Superior temporal gyrus (tissue), 1 donor: ENCODE data around the gene DNAJA3.
A peak's percentile ranks its signal among the peaks of the same experiment; 100 is the strongest.

Experiments
- DNase-seq: peaks from one replicate; pipeline ENCODE4 v3.0.0-alpha.2; 2016; ENCODE audit errors: extremely low spot score

Gene DNAJA3

DNA sequence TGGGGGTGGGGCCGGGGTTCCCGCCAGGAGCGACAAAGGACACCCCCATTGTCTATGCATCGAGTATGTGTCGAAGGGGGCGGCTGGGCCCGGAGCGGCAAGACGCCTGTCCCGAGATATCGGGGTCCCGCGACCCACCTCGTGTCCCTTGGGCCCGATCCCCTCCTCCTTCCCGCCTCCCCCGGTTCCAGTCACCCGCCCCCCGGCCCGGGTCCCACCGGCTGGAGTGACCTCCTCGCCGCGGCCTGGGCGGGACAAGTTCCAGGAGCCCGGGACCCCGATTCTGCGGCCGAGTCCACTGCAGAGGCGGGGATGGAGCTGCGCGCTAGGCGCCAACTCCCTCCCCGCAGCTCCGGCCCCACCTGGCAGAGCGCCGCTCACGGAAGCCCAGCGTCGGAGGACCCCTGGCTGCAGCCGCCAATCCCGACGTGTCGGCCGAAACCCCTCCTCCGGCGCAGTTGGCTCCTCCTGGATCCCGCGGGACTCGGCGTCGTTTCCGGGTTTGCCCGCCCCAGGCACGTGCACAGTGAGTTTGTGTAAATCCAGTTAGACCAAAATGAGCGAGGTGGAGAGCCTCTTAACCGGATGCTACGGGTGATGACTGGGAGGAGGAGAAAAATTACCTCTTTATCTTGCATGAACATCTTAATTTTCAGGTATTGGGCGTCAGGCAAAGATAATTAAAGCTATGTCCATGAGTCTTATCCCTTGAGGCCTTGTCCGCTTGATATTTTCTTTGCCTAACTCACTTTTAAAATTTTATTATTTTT is 48.7 kb downstream of the DNAJA3 start, which contains the start of gene NMRAL1:
Gene NMRAL1, minus strand, starts transcription at position 434 of the 770 bp plus-strand sequence. CDS start 493 bp downstream, outside the sequence.
- DNase-seq = peak; percentile 83

DNA sequence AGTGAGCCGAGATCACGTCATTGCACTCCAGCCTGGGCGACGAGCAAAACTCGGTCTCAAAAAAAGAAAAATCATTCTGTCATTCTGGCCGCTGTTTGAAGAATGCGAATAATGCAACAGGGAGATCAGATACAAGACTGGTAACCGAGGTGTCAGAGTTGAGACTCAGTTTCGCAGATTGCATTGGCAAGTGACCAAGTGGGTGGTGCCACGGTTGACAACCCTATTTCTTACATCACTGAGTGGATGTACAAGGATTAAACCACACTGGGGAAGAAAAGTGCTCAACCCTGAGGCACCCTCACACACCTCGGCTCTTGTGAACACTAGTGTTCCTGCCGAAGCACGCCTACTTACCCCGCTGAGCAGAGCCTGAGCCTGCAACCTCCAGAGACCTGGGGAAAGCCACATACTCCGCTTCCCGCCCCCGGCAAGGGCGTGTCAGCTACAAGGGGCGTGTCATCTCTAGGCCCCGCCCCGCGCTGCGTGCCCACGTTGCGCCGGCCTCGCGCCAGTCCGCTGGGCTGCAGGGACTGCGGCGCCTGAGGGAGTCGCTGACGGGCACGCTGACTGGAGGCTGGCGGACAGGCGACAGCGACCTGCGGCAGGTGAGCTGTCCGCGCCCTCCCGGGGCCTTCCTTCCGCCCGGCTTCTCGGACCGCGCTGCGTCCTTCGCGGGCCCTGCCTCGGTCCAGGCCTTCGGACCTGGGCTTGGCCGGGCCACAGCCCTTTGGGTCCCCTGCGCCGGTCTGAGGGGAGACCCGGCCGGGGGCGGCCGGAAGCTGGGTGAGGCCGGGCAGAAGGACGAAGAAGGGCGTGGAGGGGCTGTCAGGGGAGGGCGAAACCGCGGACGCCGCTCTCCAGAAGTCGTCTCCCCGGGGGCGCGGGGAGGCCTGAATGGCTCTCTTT is 50.5 kb downstream of the DNAJA3 start, which contains the start of gene HMOX2:
Gene HMOX2, plus strand, starts transcription at position 519 of the 909 bp plus-strand sequence. CDS start 29,127 bp downstream, outside the sequence.
- DNase-seq = peak; percentile 93

DNA sequence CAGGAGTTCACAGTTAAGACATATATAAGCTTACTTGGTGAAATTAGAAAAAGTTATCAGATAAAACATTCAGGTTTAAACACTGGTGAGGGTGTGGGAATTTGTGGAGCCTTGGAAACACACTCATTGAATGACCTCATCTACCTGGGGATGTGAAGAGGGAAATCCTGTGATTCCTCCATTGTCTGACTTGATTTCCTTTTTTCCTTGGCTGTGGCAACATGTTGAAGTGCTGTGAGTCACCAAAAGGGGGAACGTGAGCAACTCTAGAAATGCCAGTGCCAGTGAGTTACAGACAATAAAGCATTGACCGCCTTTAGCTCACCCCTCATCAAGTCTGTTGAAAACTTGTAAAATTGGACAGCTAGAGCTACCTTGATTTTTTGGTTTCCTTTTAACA is 52.3 kb downstream of the DNAJA3 start:
- DNase-seq = no peak

DNA sequence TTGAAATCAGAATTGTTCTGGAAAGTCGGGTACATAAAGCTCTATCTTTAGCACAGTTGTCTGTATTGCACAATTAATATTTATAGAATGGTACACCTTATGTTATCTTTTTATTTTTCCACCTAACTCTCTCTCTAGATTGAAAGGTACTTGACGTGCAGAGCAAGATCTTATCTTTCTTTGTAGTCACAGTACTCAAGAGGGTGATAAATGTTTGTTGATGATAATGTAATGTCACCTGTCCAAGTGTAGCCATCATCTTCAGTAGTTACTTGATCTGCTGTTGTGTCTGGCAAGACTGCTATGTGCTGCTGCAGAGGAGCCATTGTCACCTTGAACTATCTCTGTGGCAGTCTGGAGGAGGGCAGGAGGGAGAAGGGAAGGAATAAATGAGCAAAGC is 55.9 kb downstream of the DNAJA3 start:
- no peak for DNase-seq

DNA sequence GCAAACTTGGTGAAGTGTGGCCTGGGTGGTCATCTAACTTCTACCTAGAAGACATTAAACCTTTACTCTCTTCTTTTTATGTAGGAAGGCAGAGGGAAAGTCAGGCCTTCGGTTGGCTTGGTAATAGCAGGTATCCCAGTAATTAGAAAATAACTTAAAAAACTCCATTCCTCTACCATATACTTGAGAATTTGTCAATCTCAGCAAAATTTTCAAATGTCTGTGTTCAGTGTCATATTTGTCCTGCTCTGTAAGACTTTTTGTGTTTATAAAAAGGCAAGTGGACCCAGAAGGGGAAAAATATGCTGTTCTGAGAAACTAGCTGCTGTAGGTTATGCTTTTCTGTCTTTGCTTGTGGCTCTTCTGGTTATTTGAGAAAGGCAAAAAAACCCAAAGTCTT is 56.3 kb downstream of the DNAJA3 start:
- DNase-seq = no peak

DNA sequence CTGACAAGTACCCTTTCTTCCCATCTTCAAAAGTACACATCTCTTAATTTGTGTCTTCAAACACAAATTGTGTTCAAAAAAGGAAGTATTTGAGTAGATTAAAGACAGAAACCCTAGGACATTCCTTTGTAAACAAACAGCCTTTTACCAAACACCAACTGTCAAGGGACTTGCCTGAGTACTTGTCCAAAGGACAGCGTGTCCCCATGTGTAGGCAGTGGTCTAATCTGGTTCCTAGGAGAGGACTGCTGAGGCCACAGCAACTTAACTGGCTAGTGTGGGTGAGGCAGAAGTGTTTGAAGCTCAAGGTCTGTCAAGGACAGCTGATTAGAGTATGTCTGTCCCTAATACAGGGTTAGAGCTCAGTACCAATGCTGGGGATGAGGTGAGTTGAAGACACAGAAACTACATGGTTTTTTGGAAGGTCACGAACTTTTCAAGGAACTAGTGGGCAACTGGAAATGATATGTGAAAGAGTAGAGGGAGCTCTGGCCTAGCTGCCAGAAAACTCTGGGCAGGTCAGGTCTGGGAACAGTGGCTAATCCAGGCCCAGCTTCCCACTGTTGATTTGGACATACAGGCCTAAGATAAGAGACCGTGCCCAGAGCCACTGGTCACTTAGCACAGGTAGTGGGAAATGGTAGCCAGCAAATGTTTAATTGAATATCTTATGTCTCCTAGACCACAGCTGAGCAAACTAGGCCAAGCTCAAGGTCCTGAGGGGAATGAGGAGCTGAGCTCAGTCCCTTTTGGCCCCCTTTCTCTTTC is 60.6 kb downstream of the DNAJA3 start:
- DNase-seq = no peak

DNA sequence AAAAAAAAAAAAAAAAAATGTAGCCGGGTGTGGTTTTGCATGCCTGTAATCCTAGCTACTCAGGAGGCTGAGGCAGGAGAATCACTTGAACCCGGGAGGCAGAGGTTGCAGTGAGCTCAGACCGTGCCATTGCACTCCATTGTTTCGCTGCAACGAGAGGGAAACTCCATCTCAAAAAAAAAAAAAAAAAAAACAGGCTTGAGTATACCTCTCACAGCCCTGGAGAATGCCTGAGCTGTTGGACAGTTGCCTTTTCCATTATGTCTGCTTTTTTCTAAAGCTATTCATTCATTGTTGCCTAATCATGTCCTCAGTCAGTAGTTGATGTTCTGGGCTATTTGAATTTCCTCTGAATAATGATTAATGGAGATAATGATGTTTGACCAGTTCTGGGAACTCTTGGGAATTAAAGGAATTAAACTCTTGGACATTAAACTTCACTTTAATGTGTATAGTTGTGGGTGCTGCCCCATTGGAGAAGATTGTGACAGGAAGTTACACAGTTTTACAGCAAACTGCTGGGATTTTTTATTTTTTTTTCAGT is 62.4 kb downstream of the DNAJA3 start:
- DNase-seq = no peak

DNA sequence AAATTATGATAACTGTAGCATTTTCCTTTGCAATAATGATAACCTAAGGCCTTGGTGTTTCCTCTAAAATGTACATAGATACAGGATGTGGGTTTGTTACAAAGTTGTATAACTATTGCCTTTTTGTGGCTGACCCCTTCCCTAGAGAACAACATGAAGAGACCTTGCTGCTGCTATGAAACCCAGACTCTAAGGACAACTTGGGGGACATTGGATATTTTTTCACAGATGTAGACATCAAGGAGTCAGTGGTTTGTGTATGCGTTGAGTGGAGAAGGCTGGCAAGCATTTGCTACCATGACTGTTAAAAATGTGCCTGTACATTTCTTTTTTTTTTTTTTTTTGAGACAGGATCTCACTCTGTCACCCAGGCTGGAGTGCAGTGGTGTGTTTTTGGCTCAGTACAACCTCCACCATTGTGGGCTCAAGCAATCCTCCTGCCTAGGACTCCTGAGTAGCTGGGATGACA is 62.9 kb downstream of the DNAJA3 start:
- no peak for DNase-seq

DNA sequence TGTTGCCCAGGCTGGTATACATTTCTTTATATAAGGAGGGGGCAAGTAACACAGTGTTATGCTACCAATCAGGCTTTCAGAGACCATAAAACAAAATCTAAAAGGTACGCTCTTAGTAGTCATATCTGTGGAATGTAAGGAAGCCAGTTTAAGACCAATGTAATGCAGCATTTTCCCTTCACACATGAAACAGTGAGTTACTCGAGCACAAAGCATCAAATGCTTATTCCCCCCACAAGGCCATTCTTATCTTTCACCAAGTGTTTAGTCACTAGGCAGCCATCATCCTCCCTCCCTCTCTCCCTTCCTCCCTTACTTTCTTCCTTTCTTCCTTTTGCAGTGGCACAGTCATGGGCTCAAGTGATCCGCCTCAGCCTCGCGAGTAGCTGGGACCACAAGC is 63.4 kb downstream of the DNAJA3 start:
- DNase-seq = no peak

DNA sequence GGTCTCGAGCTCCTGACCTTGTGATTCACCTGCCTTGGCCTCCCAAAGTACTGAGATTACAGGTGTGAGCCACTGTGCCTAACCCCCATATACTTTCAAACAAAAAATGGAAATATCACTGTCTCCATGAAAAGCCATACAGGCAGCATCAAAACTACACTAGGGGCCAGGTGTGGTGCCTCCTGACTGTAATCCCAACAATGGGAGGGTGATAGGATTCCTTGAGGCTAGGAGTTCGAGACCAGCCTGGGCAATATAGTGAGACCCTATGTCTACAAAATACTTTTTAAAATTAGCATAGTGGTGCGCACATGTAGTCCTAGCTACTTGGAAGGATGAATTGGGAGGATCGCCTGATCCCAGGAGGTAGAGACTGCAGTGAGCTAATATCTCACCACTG is 66.2 kb downstream of the DNAJA3 start:
- no peak for DNase-seq

DNA sequence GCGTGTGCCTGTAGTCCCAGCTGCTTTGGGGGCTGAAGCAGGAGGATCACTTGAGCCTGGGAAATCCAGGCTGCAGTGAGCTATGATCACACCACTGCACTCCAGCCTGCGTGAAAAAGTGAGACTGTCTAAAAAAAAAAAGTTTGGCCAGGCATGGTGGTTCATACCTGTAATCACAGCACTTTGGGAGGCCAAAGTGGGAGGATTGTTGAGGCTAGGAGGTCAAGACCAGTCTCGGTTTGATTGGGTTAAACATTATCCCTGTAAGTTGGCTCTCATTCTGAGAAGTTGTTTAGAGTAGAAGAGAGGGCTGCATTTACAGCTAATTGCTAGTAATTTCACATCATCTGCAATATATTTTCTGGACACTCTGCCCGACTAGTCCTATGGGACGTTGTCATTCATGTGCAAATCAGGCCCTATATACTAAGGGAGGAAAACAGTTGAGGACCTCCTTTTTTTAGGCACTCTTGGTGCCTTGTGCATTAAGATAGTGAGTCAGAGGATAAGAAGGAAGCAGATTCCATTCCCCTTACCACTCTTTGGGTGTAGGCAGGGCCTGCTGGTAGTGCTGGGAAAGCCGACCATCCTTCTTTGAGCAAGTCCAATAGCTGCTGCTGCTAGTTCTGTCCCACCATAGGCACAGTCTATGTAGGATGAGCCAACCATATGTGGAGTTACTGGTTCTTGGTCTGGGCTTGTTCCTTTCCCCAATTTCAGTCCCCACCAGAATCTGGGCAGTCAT is 69.2 kb downstream of the DNAJA3 start:
- no peak for DNase-seq

DNA sequence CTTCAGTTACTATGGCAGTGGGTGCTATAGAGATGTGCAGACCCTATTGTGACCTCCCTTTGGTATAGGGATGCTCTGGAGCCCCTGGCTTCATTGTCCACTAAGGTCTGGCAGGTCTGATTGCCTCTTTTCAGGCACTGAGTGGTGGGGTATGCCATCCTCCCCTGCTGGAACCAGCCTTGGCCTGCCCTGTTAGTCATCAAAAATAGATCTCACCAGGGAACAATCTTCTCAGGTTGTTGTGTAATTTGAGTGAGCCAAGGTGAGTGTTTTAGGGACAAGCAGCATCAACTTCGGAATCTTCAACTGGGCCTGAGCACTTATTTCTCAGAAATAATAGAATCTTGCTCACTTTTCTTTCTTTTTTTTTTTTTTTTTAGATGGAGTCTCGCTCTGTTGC is 70.1 kb downstream of the DNAJA3 start:
- DNase-seq = no peak

DNA sequence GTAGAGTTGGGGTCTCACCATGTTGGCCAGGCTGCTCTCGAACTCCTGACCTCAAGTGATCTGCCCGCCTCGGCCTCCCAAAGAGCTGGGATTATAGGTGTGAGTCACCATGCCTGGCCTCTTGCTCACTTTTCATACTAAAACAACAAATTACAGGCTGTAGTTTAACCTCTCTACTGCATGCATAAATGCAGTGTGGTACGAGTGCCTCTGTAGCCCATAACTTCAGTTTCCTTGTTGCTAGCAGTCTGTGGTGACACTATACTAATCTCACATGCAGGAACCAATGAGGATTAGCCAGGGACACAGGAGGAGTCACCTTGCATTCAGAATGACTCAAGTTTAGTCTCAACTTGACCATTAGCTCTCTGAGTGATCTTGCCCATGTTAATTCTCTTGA is 70.6 kb downstream of the DNAJA3 start:
- DNase-seq = no peak

DNA sequence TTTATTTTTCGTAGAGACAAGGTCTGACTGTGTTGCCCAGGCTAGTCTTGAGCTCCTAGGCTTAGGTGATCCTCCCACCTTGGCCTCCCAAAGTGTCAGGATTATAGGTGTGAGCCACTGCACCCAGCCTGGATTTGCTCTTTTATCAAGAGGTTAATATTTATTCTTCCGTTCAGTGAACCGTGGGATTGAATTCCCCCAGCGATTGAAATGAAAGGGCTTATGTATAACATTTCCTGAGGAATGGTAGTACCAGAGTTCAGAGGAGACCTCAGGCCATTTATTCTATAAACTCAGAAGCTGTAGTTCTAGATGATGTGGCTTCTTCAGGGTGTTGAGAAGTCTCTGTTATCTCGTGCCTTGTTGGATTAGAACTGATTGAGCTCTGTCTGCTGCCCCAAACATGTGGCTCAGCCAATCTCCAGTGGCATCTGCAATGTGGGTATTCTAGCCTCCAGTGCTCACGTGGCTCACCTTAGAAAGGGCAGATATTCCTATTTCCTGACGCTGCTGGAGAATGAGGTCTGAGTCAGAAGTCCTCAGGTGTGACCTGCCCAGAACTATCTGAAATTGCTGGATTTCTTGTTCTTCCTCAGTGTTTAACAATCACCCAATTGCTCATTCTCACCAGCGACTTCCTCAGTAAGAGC is 73.0 kb downstream of the DNAJA3 start:
- DNase-seq = peak; percentile 10

DNA sequence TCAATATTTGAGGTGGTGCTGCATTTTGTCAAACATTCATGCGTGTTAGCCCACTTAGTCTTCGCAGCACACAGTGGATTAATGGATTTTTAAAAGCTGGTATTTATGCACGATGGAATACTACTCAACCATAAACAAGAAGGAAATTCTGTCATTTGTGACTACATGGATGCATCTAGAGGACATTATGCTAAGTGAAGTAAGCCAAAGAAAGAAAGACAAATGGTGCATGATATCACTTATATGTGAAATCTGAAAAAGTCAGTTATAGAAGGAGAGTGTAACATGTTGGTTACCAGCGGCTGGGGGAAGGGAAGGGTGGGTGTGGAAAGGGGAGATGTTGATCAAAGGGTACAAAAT is 73.5 kb downstream of the DNAJA3 start:
- no peak for DNase-seq

DNA sequence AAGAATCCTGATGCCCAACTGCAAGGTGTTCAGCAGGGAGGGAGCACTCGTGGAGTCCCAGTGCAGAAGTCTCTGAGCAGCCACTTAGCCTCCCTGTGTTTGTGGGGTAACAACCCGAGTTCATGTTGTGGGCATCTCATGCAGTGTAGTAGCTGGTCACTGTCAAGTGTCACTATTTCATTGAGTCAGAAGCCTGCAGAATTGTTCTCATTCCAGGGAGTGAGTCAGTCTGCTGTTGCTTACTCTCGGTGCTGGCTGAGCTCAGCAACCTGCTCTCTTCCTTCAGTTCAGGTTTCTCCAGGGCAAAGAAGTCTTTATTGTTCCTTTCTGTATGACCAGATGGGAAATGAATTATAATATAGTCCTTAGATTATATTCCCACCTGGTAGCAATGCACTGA is 74.6 kb downstream of the DNAJA3 start:
- no peak for DNase-seq

DNA sequence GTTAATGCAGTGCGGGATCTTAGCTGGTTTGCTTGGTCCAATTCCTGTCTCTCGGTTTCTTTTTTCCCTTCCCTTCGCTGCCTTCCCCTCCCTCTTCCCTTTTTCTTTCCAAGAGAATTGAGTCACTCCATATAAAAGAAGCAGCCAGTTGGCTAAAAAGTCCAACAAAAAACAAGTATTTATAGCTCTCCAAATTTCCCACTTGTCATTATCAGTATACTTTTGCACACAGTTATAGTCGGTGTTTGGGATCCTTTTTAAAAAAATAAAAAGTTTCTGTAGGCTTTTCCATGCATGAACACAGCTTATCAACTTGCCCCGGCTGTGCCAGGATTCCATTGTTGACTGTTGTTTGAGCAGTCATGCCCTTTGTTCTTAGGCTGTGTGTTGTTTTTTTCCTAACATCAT is 75.4 kb downstream of the DNAJA3 start:
- DNase-seq = peak; percentile 82

DNA sequence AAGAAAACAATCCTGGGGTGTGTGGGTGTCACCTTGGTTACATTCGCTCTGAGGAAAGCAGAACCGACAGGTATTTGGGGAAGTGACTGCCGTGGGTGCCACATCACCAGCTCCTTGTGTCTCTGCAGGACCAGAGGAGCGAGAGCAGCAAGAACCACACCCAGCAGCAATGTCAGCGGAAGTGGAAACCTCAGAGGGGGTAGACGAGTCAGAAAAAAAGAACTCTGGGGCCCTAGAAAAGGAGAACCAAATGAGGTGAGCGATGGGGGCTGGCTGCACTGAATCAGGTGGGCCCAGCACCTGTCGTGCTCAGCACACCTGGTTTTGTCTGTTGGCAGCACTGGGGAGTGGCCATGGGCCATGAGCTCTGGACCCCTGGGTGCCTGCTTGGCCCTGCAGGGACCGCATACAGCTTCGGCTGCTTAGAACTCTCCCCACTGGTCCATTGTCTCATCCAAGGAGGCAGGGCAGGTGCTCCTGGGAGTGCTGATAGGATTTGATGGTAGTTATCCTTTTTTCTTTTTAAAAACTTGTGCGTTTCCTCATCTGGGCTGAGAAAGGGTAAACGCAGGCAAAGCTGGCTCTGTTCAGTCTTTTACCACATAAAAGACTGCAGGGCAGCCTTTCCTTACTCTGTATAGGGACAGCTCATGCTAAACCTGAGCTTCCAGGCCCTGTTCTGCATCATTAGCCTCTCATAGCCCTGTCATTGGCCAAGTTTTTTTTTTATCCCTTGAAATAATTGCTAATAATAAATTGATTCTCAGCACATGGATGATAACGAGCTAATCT is 79.9 kb downstream of the DNAJA3 start:
- DNase-seq = no peak
